K562 (cell line): ENCODE data around the gene SERAC1. TPM values are rescaled to one million over a fixed set of nuclear protein-coding genes. Genes with fewer than 3 reads are reported as not detected.

Source experiments
- ATAC-seq: fragments of 200-7000 bp; cut with Tn5 transposase; 3 replicates; pipeline ENCODE4 v1.9.1; 2020; ENCODE audit warnings: moderate library complexity
- BruUV-seq: library from RNA; stranded (reverse); fragments of 400-500 nt; replicated peaks from 2 replicates; lab custom pipeline; 2021; lab: Mats Ljungman, UMichigan
- CTCF ChIA-PET: fragments of 300-600 bp; formaldehyde crosslinking; extraction: SDS; loops from one replicate; lab custom pipeline; 2021; ENCODE audit warnings: low intra/inter-chr PET ratio; lab: Yijun Ruan, JAX
- POLR2A ChIA-PET: fragments of 300-600, 350-650 bp; sonication (Branson Sonifier 250); formaldehyde crosslinking; extraction: SDS; loops from one replicate; lab custom pipeline; 2021; ENCODE audit warnings: antibody characterized with exemption, inconsistent platforms; lab: Yijun Ruan, JAX
- DNase-seq, 4 experiments: peaks; one replicate each; pipeline versions ENCODE4 v3.0.0 to v3.0.0-alpha.2; 2011 to 2018; ENCODE audit warnings: low spot score in 3 of 4, mixed read lengths in 3 of 4; ENCODE audit errors: extremely low read depth in 1 of 4
- FAIRE-seq: peaks from 2 replicates; lab custom pipeline; 2011; peaks lifted over from hg19 to GRCh38; lab: Jason Lieb, UNC
- H2AFZ ChIP-seq: 2 replicates; pipeline ENCODE4 v1.6.0; 2011; ENCODE audit warnings: low read depth, low read length, control low read depth, inconsistent platforms
- H3K27ac ChIP-seq: fragments of 200-600 bp; 3 replicates; pipeline ENCODE4 v1.8.0; 2011; ENCODE audit warnings: low read depth, mild to moderate bottlenecking, control low read depth, inconsistent platforms, low read length, moderate library complexity, mixed read lengths; ENCODE audit errors: extremely low read depth
- H3K27me3 ChIP-seq, 2 experiments: fragments of 300-600 bp in 1 of 2; 2 replicates in 1 of 2; 3 replicates in 1 of 2; pipeline versions ENCODE4 v1.6.0 to v1.8.0; 2011; ENCODE audit warnings: inconsistent platforms in 2 of 2, low read length in 2 of 2, mild to moderate bottlenecking in 1 of 2, mixed read lengths in 1 of 2, moderate library complexity in 1 of 2; ENCODE audit not compliant: control insufficient read depth in 2 of 2, insufficient read depth in 2 of 2
- H3K36me3 ChIP-seq: fragments of 300-600 bp; 3 replicates; pipeline ENCODE4 v1.8.0; 2011; ENCODE audit warnings: mild to moderate bottlenecking, low read length, inconsistent platforms; ENCODE audit not compliant: control insufficient read depth, insufficient read depth
- H3K4me1 ChIP-seq, 2 experiments: fragments of 200-600 bp in 1 of 2; replicated peaks in 1 of 2; 2 replicates in 1 of 2; 3 replicates in 1 of 2; pipeline versions ENCODE4 v1.5.1 to v1.8.0; 2011; ENCODE audit warnings: inconsistent platforms in 2 of 2, low read length in 2 of 2, mild to moderate bottlenecking in 1 of 2, mixed read lengths in 1 of 2, moderate library complexity in 1 of 2; ENCODE audit not compliant: control insufficient read depth in 2 of 2, insufficient read depth in 2 of 2
- H3K4me2 ChIP-seq: 2 replicates; pipeline ENCODE4 v1.6.1; 2011; ENCODE audit warnings: low read length, control low read depth, inconsistent platforms, mixed read lengths; ENCODE audit not compliant: insufficient read depth
- H3K4me3 ChIP-seq: fragments of 200-600 bp; sonication (generic), shearing (Covaris generic); 2 replicates; pipeline ENCODE4 v1.5.1; 2016; ENCODE audit warnings: control low read depth, inconsistent platforms
- H3K79me2 ChIP-seq: fragments of 200-600 bp; 3 replicates; pipeline ENCODE4 v1.8.0; 2011; ENCODE audit warnings: low read length, inconsistent platforms; ENCODE audit not compliant: control insufficient read depth, insufficient read depth
- H3K9ac ChIP-seq, 2 experiments: 2 replicates each; pipeline versions ENCODE4 v1.6.0 to v1.6.1; 2011; ENCODE audit warnings: low read depth in 2 of 2, low read length in 2 of 2, control low read depth in 1 of 2, inconsistent platforms in 1 of 2, mild to moderate bottlenecking in 1 of 2, mixed read lengths in 1 of 2; ENCODE audit not compliant: insufficient read depth in 1 of 2
- H3K9me1 ChIP-seq: one replicate; pipeline ENCODE4 v1.6.0; 2011; ENCODE audit warnings: inconsistent platforms, mild to moderate bottlenecking, low read length, moderate library complexity; ENCODE audit not compliant: control insufficient read depth, insufficient read depth
- H3K9me3 ChIP-seq: replicated peaks from 2 replicates; pipeline ENCODE4 v1.5.1; 2011; ENCODE audit warnings: low read depth, low read length, inconsistent platforms; ENCODE audit not compliant: control insufficient read depth, insufficient read depth
- H4K20me1 ChIP-seq: replicated peaks from 2 replicates; pipeline ENCODE4 v1.6.1; 2011; ENCODE audit warnings: low read length, inconsistent platforms, mixed read lengths; ENCODE audit not compliant: control insufficient read depth, insufficient read depth
- ATF3 ChIP-seq, 2 experiments: fragments of 450-650 bp in 1 of 2; sonication (generic) in 1 of 2; formaldehyde crosslinking in 1 of 2; IDR thresholded peaks in 1 of 2; conservative IDR thresholded peaks in 1 of 2; 2 replicates each; pipeline versions ENCODE4 v1.6.1 to v1.8.1; 2016 to 2023; ENCODE audit warnings: mild to moderate bottlenecking in 2 of 2, moderate library complexity in 2 of 2, inconsistent platforms in 1 of 2, missing genetic modification reagents in 1 of 2
- CBFA2T2 ChIP-seq: fragments of 450-650 bp; conservative IDR thresholded peaks from 2 replicates; pipeline ENCODE4 v1.6.1; 2017; ENCODE audit warnings: mild to moderate bottlenecking
- CEBPG ChIP-seq, 3 experiments: fragments of 200-800 bp in 1 of 3; sonication (Bioruptor generic) in 1 of 3; sonication (generic) in 1 of 3; formaldehyde crosslinking in 1 of 3; IDR thresholded peaks in 2 of 3; conservative IDR thresholded peaks in 1 of 3; 2 replicates each; pipeline versions ENCODE4 v1.6.1 to v1.8.0; 2016 to 2022; ENCODE audit warnings: missing compliant biosample characterization in 2 of 3, missing genetic modification characterization in 2 of 3, mild to moderate bottlenecking in 1 of 3, missing genetic modification reagents in 1 of 3
- WGBS: fragments of 100-300 bp; shearing (Covaris generic); methylation state at CpG from one replicate; pipeline ENCODE4 v1.1.6; 2016; ENCODE audit warnings: low coverage, mixed read lengths; ENCODE audit not compliant: insufficient coverage; ENCODE audit errors: missing lambda C conversion rate; 5-methylcytosine and 5-hydroxymethylcytosine counted together
- in situ Hi-C: fragments of 300-500 bp; cut with MboI; formaldehyde crosslinking; loops from 4 replicates; pipeline ENCODE4 v1.15.0; 2018; ENCODE audit warnings: inconsistent platforms, mixed read lengths
- intact Hi-C: fragments of 100-400 bp; cut with micrococcal nuclease; formaldehyde crosslinking; loops from 2 replicates; pipeline ENCODE4 v1.14.2; 2022
- polyA plus RNA-seq, 8 experiments: library from polyadenylated mRNA; depleted of rRNA in 4 of 8; stranded (reverse) in 5 of 8; unstranded in 3 of 8; fragments of >200 nt; fragmentation: Nextera tagmentation in 2 of 8; fragmentation: Illumina TruSeq in 1 of 8; extraction: Ambion mirVana in 2 of 8; extraction: Trizol in 1 of 8; gene quantifications; 2 replicates each; pipeline versions ENCODE4 v1.2.1 to v1.2.3, GENCODE V29; 2011 to 2014; ENCODE audit warnings: inconsistent platforms in 1 of 8, missing spikeins in 1 of 8
- total RNA-seq, 7 experiments: library from RNA; depleted of rRNA in 6 of 7; stranded (reverse); fragments of >200 nt in 6 of 7; fragmentation: Illumina TruSeq in 2 of 7; extraction: Trizol in 2 of 7; gene quantifications; 2 replicates each; pipeline versions ENCODE4 v1.2.1 to v1.2.3, GENCODE V29; 2011 to 2021; ENCODE audit warnings: low replicate concordance in 1 of 7
- TF ChIP-seq, protein P1 (sequence below): fragments of 250-450 bp; sonication (Bioruptor Pico); IDR thresholded peaks from 2 replicates; pipeline ENCODE4 v1.6.1; 2021; ENCODE audit warnings: mild to moderate bottlenecking

Gene SERAC1
- total and polyA plus RNA-seq, 9 of the 15 experiments (the other 6 are each of a cell fraction or from before 2014, with no cell fraction given), result 1.8 to 6.2 (median 2.8) TPM

DNA sequence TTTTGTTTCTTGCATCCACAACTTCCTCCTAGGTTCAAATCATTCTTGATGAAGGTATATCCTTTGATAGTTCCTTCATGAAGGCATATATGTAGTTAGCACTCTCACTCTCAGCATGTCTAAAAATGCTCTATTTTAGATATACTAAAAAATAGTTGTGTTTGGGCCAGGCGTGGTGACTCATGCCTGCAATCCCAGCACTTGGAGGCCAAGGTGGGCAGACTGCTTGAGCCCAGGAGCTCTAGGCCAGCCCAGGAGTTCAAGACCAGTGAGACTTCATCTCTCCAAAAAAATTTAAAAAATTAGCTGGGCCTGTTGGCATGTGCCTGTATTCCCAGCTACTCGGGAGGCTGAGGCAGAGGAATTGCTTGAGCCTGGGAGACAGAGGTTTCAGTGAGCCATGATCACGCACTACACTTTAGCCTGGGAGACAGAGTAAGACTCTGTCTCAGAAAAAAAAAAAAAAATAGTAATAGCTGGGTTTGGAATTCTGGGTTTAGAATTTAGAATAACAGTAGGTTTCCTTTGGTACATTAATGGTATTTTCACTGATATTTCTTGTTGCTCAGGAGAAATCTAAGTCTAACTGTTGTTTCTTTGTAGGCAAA lies 7.0 kb downstream of the SERAC1 start:
- no peak overlapping the region for H3K4me3 ChIP-seq
- intact Hi-C loops, result no loop called here
- FAIRE-seq, result no peak
- no peak overlapping the region for H3K9ac ChIP-seq
- no peaks in the 10 kb centered on the region for H3K79me2 ChIP-seq
- H3K36me3 ChIP-seq, result no peaks in the 10 kb centered on the region
- no peaks in the 10 kb centered on the region for H3K27me3 ChIP-seq
- TF ChIP-seq, protein P1, sequence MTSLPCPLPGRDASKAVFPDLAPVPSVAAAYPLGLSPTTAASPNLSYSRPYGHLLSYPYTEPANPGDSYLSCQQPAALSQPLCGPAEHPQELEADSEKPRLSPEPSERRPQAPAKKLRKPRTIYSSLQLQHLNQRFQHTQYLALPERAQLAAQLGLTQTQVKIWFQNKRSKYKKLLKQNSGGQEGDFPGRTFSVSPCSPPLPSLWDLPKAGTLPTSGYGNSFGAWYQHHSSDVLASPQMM, result no peak
- TF ChIP-seq CEBPG (CRISPR knock-in tag; IDR thresholded peaks at IDR 0.05) (no peak), CEBPG (tag; conservative IDR thresholded peaks at IDR 0.05 in 1 of 2, IDR thresholded peaks at IDR 0.05 in 1 of 2) (no peak), CBFA2T2 (no peak), ATF3 (IDR thresholded peaks at IDR 0.05) (peak; percentile 25; the same call in 1 of the 2 replicates), ATF3 (CRISPR knock-in tag; conservative IDR thresholded peaks at IDR 0.05) (no peak)
- TF ChIP-seq, all 486 proteins: peak for 1
- CTCF ChIA-PET, result no interaction called here
- 70% methylated on average over 3 of the region's 3 CpGs for WGBS
- DNase-seq (no peak), ATAC-seq (peak; percentile 31; the same call in 2 of the 3 replicates)
- H3K4me1 ChIP-seq, result no peaks in the 10 kb centered on the region
- H2AFZ ChIP-seq, result no peak overlapping the region
- no peaks in the 10 kb centered on the region for H3K9me1 ChIP-seq
- no peak overlapping the region for H3K4me2 ChIP-seq
- H4K20me1 ChIP-seq, result no peaks in the 10 kb centered on the region
- no peak overlapping the region for H3K27ac ChIP-seq
- in situ Hi-C loops, result no loop called here
- H3K9me3 ChIP-seq, result no peaks in the 10 kb centered on the region
- POLR2A ChIA-PET, result no interaction called here
- BruUV-seq, result no TSS peak
